ENCODE data around the gene POLRMT. TPM values are rescaled to one million over a fixed set of nuclear protein-coding genes. Genes with fewer than 3 reads are reported as not detected.
"Not testable (repeated sequence)": the region's sequence is repeated elsewhere in the genome, so short reads cannot be mapped to it uniquely, and the experiment has no call there.

POLRMT gene
- total RNA-seq, 4 donors from 2014 or later, result 28.2 to 73.5 (median 51.5) TPM

- Histone ChIP-seq H3K9me3 (no peaks in the 10 kb centered on the region), H3K4me1 (peaks cover 0 to 71% (median 40%) of the 10 kb centered on the region in 4 donors), H3K27ac (peak overlapping the region; percentile 94 to 99 (median 96)), H3K36me3 (no peaks in the 10 kb centered on the region), H3K27me3 (no peaks in the 10 kb centered on the region), H3K4me3 (peak overlapping the region; percentile 25 to 90 (median 64))
- 6 to 22% methylated on average over 10 to 13 of the region's 31 CpGs for WGBS, 2 donors
- TF ChIP-seq CTCF (IDR thresholded peaks at IDR 0.05) (no peak), EP300 (IDR thresholded peaks at IDR 0.05) (no peak), POLR2A (IDR thresholded peaks at IDR 0.05) (no peak)
- no peak for DNase-seq (ENCODE audit: low spot score in 2 of 2)
Observed at GRCh38 chr19:676007-676338, 42.6 kb upstream of the POLRMT start.

- Histone ChIP-seq H3K27me3 (no peaks in the 10 kb centered on the region), H3K4me1 (peaks cover 0 to 73% (median 34%) of the 10 kb centered on the region in 4 donors), H3K9me3 (no peaks in the 10 kb centered on the region), H3K36me3 (no peaks in the 10 kb centered on the region), H3K27ac (peak overlapping the region; percentile 94 to 99 (median 96)), H3K4me3 (no peak overlapping the region)
- TF ChIP-seq CTCF (IDR thresholded peaks at IDR 0.05), result no peak
- TF ChIP-seq EP300 (IDR thresholded peaks at IDR 0.05), result peak in 1 of 2 donors; percentile 59
- peak in 1 of 2 donors; percentile 15 for TF ChIP-seq POLR2A (IDR thresholded peaks at IDR 0.05)
- WGBS, 2 donors, result 24 to 25% methylated on average over 29 of the region's 38 CpGs
- no peak for DNase-seq (ENCODE audit: low spot score in 2 of 2)
Observed at GRCh38 chr19:674282-675151, 41.2 kb upstream of the POLRMT start.

- no peaks in the 10 kb centered on the region for H3K9me3 ChIP-seq
- TF ChIP-seq EP300 (IDR thresholded peaks at IDR 0.05), result no peak
- peak in 1 of 5 experiments; percentile 22 for TF ChIP-seq CTCF (IDR thresholded peaks at IDR 0.05)
- TF ChIP-seq POLR2A (IDR thresholded peaks at IDR 0.05), result no peak
- no peaks in the 10 kb centered on the region for H3K27me3 ChIP-seq
- no peak for DNase-seq (ENCODE audit: low spot score in 2 of 2)
- no peak overlapping the region for H3K4me3 ChIP-seq
- no peak overlapping the region for H3K27ac ChIP-seq
- peaks cover 0 to 39% (median 18%) of the 10 kb centered on the region in 4 donors for H3K4me1 ChIP-seq
- no peaks in the 10 kb centered on the region for H3K36me3 ChIP-seq
- WGBS, 2 donors, result 74 to 77% methylated on average over 9 of the region's 9 CpGs
Observed at GRCh38 chr19:670609-671075, 37.3 kb upstream of the POLRMT start.

- not testable (repeated sequence) for H3K27ac ChIP-seq; H3K4me3 ChIP-seq; DNase-seq (ENCODE audit: low spot score in 2 of 2); H3K9me3 ChIP-seq; H3K36me3 ChIP-seq; H3K27me3 ChIP-seq
- H3K4me1 ChIP-seq, result peaks cover 0 to 35% (median 12%) of the 10 kb centered on the region in 4 donors
- WGBS, 2 donors, result 66% methylated on average over 12 of the region's 12 CpGs
Observed at GRCh38 chr19:668675-669434, 35.5 kb upstream of the POLRMT start.

- not testable (repeated sequence) for H3K36me3 ChIP-seq; H3K4me3 ChIP-seq; H3K27me3 ChIP-seq; H3K9me3 ChIP-seq; DNase-seq (ENCODE audit: low spot score in 2 of 2); H3K27ac ChIP-seq
- WGBS, 2 donors, result 84 to 89% methylated on average over 20 to 27 of the region's 38 CpGs
- peaks cover 0 to 31% (median 17%) of the 10 kb centered on the region in 4 donors for H3K4me1 ChIP-seq
Observed at GRCh38 chr19:666985-667573, 33.7 kb upstream of the POLRMT start.
